HL-60/S4 treated with retinoic acid at 250 ng/mL for 4 days and 3 days (cell line): ENCODE measurements around the gene BCAS1.

Source experiments
- in situ Hi-C: fragments of 300-500 bp; cut with MboI; formaldehyde crosslinking; loops from 2 replicates; pipeline ENCODE4 v1.7.0; 2022; ENCODE audit warnings: low sequenced_read_pairs

The BCAS1 gene

GRCh38 chr20:54070187-54070987 is at the start of gene BCAS1:
Gene BCAS1, minus strand, starts transcription at chr20:54070594. Its CDS starts 11,876 bp downstream, at chr20:54058718.
- in situ Hi-C loops = no loop called here

GRCh38 chr20:54119744-54120143 is 49.4 kb upstream of the BCAS1 start:
- in situ Hi-C loops = no loop called here

GRCh38 chr20:54118220-54119001 is 48.0 kb upstream of the BCAS1 start:
- in situ Hi-C loops = no loop called here

- in situ Hi-C loops = no loop called here
Observed at GRCh38 chr20:54116550-54117235, 46.3 kb upstream of the BCAS1 start.

GRCh38 chr20:54115172-54115854 is 44.9 kb upstream of the BCAS1 start:
- in situ Hi-C loops = no loop called here

- in situ Hi-C loops = no loop called here
Observed at GRCh38 chr20:54114109-54114508, 43.7 kb upstream of the BCAS1 start.

GRCh38 chr20:54113566-54113965 is 43.2 kb upstream of the BCAS1 start:
- in situ Hi-C loops = no loop called here

- in situ Hi-C loops = no loop called here
Observed at GRCh38 chr20:54112221-54112884, 42.0 kb upstream of the BCAS1 start.

GRCh38 chr20:54111460-54111859 is 41.1 kb upstream of the BCAS1 start:
- in situ Hi-C loops = no loop called here

GRCh38 chr20:54110457-54110856 is 40.1 kb upstream of the BCAS1 start:
- in situ Hi-C loops = no loop called here

- in situ Hi-C loops = no loop called here
Observed at GRCh38 chr20:54110041-54110440, 39.6 kb upstream of the BCAS1 start.

GRCh38 chr20:54108817-54109216 is 38.4 kb upstream of the BCAS1 start:
- in situ Hi-C loops = no loop called here

GRCh38 chr20:54108326-54108642 is 37.9 kb upstream of the BCAS1 start:
- in situ Hi-C loops = no loop called here

- in situ Hi-C loops = no loop called here
Observed at GRCh38 chr20:54107600-54108325, 37.4 kb upstream of the BCAS1 start.

- in situ Hi-C loops = no loop called here
Observed at GRCh38 chr20:54107181-54107580, 36.8 kb upstream of the BCAS1 start.

- in situ Hi-C loops = no loop called here
Observed at GRCh38 chr20:54106162-54106561, 35.8 kb upstream of the BCAS1 start.

- in situ Hi-C loops = no loop called here
Observed at GRCh38 chr20:54105653-54106052, 35.3 kb upstream of the BCAS1 start.

GRCh38 chr20:54104781-54105180 is 34.4 kb upstream of the BCAS1 start:
- in situ Hi-C loops = no loop called here

- in situ Hi-C loops = no loop called here
Observed at GRCh38 chr20:54103762-54104600, 33.6 kb upstream of the BCAS1 start.
